Activated B cell treated with CpG ODN at 0.5 μM for 24 hours (primary cell): Measurements from ENCODE around the gene LUC7L2. TPM values are rescaled to one million over a fixed set of nuclear protein-coding genes. Genes with fewer than 3 reads are reported as not detected.

Source experiments
- ATAC-seq: fragments of 200-7000 bp; cut with Tn5 transposase; one replicate; pipeline ENCODE4 v1.10.0; 2021; ENCODE audit warnings: low read depth, mild to moderate bottlenecking, moderate library complexity
- CTCF ChIA-PET: fragments of 350-600 bp; sonication (Branson Sonifier 250); formaldehyde crosslinking; loops from one replicate; lab custom pipeline; 2021; ENCODE audit warnings: antibody characterized with exemption; lab: Charles Lee
- POLR2A ChIA-PET: fragments of 350-600 bp; sonication (Branson Sonifier 250); formaldehyde crosslinking; loops from one replicate; lab custom pipeline; 2021; ENCODE audit warnings: antibody characterized with exemption; lab: Charles Lee
- DNase-seq: peaks from one replicate; pipeline ENCODE4 v3.0.0; 2022
- H3K27ac Mint-ChIP-seq: one replicate; pipeline ENCODE4 v1.8.0; 2020; ENCODE audit warnings: mixed read lengths
- H3K27me3 Mint-ChIP-seq: one replicate; pipeline ENCODE4 v1.8.0; 2021; ENCODE audit warnings: mixed read lengths
- H3K36me3 Mint-ChIP-seq: one replicate; pipeline ENCODE4 v1.8.0; 2021; ENCODE audit warnings: low read depth, mixed read lengths
- H3K4me1 Mint-ChIP-seq: one replicate; pipeline ENCODE4 v1.8.0; 2021; ENCODE audit warnings: mixed read lengths
- H3K4me3 Mint-ChIP-seq: one replicate; pipeline ENCODE4 v1.8.0; 2020; ENCODE audit warnings: mild to moderate bottlenecking, mixed read lengths
- H3K9me3 Mint-ChIP-seq: one replicate; pipeline ENCODE4 v1.8.0; 2020; ENCODE audit warnings: mixed read lengths
- intact Hi-C: fragments of 100-400 bp; cut with micrococcal nuclease; formaldehyde crosslinking; loops from one replicate; pipeline ENCODE4 v1.15.1; 2024
- total RNA-seq: library from RNA; stranded (reverse); gene quantifications from 2 replicates; pipeline ENCODE4 v1.2.3, GENCODE V29; 2022
- TF ChIP-seq, protein P1 (sequence below): fragments of 200-600 bp; IDR thresholded peaks from one replicate; pipeline ENCODE4 v1.8.0; 2022; ENCODE audit warnings: antibody characterized with exemption, mild to moderate bottlenecking

The LUC7L2 gene
- total RNA-seq, 1 donor from 2014 or later = 118 TPM

DNA sequence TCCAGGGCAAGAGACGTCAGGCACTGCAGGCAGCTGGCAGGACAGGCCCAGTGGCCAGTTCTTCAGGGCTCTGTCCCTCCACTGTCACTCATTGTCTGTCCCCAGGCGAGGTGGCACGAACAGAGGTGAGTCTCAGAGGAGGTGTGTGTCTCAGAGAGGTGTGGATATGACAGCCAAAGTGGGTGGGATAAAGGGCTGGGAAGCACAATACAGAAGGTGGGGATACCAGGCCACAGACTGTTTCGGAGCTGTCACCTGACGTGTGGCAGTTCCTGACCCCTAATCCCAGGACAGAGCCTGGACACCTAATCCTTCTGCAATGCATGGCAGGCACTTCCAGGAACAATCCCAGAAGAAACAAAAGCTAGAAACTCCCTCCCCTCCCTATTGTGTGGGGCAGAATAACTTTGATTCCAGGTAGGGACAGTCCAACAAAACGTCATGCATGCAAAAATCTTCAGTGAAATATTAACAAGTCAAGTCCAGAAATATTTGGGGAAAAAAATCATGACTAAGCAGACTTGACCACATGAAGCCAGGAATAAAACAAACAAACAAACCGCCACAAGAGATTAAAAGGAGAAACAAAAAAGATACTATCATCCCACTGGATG, 112.2 kb downstream of the LUC7L2 start:
- Mint-ChIP-seq H3K4me3 (no peak overlapping the region), H3K27ac (no peak overlapping the region), H3K9me3 (peaks cover 5% of the 10 kb centered on the region), H3K27me3 (peaks cover 2% of the 10 kb centered on the region), H3K4me1 (no peaks in the 10 kb centered on the region), H3K36me3 (no peaks in the 10 kb centered on the region)
- ChIA-PET CTCF (no interaction called here), POLR2A (no interaction called here)
- intact Hi-C loops = no loop called here
- no peak for ATAC-seq
- DNase-seq = no peak
- TF ChIP-seq, protein P1, sequence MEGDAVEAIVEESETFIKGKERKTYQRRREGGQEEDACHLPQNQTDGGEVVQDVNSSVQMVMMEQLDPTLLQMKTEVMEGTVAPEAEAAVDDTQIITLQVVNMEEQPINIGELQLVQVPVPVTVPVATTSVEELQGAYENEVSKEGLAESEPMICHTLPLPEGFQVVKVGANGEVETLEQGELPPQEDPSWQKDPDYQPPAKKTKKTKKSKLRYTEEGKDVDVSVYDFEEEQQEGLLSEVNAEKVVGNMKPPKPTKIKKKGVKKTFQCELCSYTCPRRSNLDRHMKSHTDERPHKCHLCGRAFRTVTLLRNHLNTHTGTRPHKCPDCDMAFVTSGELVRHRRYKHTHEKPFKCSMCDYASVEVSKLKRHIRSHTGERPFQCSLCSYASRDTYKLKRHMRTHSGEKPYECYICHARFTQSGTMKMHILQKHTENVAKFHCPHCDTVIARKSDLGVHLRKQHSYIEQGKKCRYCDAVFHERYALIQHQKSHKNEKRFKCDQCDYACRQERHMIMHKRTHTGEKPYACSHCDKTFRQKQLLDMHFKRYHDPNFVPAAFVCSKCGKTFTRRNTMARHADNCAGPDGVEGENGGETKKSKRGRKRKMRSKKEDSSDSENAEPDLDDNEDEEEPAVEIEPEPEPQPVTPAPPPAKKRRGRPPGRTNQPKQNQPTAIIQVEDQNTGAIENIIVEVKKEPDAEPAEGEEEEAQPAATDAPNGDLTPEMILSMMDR = no peak

Other genes with a start within 250 kb of the LUC7L2 start
- gene UBN2, start 128.7 kb upstream of the LUC7L2 start, total RNA-seq = 19.5 and 21.0 TPM in 2 replicates
- 8.6 and 11.8 TPM in 2 replicates for gene FMC1, start 18.6 kb upstream of the LUC7L2 start, total RNA-seq
- 0.17 TPM in 1 of 2 replicates, not detected in the other for gene KLRG2, start 123.8 kb downstream of the LUC7L2 start, total RNA-seq
- gene CLEC2L, start 163.8 kb downstream of the LUC7L2 start, total RNA-seq = not detected in 2 replicates